CD4-positive, alpha-beta T cell treated with Interleukin-1 beta for 1 hour (primary cell): ENCODE measurements around the gene KAT6B.
A peak's percentile ranks its signal among the peaks of the same experiment; 100 is the strongest.

Source experiments
- DNase-seq, 2 donors: peaks; one replicate each; pipeline ENCODE4 v3.0.0-alpha.2; 2020 to 2022

Gene KAT6B

DNA sequence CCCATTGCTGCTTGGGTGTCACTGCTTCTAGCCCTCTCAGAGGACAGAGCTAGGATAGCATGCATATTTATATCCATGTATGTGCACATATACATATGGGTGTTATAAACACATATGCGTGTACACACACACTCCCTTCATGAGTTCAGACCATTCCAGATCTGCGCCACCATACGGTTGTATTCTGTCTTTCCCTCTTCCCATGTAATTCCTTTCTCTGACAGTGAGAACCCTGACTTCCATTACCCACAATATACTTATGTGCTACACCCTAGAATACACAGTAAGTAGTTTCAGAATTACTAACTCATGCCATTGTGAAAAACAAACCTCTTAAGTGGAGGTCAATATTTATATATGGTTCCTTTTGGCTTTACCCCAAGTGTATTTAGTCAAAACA lies 168.5 kb downstream of the KAT6B start:
- DNase-seq: no peak

DNA sequence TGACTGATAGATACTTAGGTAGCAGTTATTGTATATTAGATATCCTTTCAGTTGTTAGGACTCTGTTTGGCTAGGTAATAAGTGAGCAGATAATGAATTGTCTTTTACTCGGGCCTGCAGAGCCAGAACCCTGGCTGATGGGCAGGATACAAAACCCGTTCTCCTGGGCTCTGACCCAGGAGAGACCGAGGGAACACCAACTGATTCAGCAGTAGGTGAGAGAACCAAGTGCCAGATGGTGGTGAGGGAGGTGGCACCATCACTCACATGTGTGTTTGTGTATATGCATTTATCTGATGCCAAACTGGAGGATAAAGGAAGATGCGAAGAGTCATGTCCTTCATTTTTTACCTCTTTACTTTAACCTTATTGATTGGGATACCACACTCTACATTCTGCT lies 169.4 kb downstream of the KAT6B start:
- DNase-seq: no peak

DNA sequence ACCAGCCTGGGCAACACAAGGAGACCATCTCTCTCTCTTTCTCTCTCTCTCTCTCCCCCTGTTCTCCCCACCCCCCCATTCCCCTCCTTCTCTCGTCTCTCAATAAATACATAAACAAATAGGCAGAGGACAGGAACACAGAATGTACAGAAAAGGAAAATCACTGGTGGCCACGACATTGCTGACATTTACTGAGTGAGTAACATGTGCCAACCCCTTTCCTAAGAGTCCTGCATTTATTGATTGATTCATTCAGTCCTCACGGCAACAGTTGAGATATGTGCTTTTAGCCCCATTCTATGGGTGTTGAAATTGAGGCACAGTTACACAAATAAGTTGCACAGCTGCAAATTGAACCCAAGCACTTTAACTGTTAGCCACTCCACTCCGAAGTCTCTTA lies 170.8 kb downstream of the KAT6B start:
- no peak for DNase-seq

GRCh38 chr10:75000748-75001321 lies 174.4 kb downstream of the KAT6B start:
- no peak for DNase-seq

DNA sequence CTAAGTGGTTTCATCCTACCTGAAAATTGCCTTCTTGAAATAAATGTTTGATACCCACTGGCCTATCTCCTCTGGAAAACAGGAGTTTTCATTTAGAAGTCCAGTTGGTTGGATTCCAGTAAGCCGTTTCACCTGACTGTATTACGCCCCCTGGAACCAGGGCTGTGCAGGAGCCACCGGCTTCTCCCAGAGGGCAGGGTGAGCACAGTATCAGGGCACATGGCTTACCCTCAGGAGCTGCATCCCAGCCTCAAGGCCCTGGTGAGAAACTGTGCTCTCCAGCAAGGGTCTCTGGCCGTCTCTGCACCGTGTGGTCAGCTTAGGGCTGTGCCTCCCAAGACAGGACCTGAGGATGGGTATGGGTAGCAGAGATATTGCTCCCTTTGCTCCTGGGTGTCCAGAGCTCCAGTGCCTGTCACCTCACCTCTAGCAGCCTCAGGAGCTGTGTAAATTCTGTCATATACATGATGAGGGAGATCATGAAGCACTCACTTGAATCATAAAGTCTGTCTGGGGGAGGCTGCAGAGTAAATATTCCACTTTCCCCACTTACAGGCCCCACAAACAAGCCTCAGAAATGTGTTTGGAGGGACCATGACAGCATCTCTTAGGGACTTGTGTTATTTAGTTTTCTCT lies 175.4 kb downstream of the KAT6B start:
- DNase-seq: no peak

DNA sequence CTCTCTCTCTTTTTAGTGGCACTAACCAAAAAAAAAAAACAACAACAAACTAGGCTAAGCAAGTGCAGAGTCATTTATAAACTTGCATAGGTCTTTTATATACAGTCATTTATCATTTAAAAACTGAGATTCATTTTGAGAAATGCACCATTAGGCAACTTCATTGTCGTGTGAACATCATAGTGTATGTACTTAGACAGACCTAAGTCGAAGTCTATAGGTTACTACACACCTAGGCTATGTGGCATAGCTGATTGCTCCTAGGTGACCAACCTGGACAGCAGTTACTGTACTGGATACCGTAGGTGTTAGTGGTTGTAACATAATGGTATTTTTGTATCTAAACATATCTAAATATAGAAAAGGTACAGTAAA lies 175.9 kb downstream of the KAT6B start:
- DNase-seq: no peak

DNA sequence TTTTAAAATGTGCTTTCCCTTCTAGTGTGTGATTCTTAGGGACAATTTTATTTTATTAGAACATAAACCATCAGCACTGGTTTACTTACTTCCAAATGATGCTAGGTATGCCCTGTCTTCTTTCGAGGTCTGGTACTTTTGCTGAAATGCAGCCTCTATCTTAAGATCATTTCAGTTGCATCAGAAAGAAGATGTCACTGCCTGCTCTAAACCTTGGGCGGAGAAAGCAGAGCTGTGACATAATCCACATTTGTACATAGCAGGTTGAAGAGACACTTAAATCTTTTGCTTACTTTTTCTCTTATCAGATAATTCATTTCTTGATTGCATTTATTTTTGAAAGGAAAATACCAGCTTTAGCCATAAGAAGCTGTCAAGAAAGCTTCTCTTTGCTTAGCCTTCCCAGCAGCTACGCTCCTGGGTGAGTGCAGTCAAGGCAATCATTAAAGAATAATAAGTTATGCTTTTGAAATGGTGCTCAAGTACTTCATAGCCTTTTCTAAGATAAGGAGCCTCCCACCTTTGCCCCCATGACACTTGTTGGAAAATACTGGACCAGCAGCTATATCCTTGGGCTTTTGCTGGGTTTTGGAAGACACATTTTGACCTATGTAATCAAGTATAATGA lies 176.7 kb downstream of the KAT6B start:
- no peak for DNase-seq

- DNase-seq: no peak
Measured at GRCh38 chr10:75003891-75004290, 177.5 kb downstream of the KAT6B start.

GRCh38 chr10:75007646-75008045 lies 181.2 kb downstream of the KAT6B start:
- DNase-seq: no peak

DNA sequence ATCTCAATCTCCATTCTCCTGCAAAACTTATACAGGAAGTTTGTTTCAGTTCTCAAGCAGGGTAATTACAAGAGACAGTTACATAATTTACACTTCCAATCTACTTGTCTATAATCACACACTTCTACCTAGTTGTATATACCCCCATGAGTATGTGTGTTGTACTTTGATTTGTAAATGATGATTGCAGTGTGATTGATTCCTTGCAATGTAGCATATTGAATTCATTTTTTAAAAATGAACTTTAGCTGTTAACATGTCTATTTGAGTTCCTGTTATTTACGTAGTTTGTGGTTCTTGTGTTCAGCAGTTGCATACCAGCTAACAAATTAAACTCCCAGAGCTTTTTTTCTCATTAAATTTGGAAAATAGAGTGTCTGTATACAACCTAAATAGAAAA lies 182.6 kb downstream of the KAT6B start:
- DNase-seq: no peak

GRCh38 chr10:75009426-75009825 lies 183.0 kb downstream of the KAT6B start:
- DNase-seq: no peak

- DNase-seq: no peak
Measured at GRCh38 chr10:75010373-75010772, 184.0 kb downstream of the KAT6B start.

DNA sequence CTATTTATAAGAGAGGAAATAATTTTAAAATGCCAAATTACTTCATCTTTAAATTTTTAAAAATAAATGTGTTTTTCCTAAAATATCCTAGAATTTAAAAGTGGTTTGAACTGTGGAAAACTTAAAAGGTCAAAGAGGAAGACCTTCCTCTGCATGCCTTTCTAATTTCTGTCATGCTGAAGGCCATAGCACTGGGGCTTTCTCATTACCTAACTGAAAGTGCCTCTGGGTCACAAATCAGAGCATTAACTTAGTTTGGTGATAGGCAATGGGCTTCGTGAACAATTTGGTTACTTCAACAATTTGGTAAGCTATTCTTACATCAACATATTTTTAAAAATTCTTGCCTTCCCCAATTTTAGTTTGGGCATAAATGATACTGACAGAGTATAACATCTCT lies 184.8 kb downstream of the KAT6B start:
- no peak for DNase-seq

DNA sequence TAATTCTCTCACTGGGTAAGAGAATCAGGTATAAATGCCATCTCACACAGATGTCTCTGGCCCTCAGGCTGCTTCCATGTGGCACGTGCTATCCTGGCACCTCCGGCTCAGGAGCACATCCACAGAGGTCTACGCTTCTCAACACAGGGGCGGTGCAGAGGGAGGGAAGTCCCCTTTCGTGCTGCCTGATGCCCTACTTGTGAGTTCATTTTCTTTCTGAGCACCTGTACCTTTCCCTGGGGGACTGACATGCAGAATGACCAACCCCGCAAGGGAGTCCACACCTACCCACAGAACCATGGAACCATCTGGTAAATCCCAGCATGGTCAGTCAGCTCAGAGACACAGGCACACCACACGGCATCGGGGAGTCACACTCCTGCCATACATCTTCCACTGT lies 186.1 kb downstream of the KAT6B start:
- no peak for DNase-seq

GRCh38 chr10:75013007-75013406 lies 186.6 kb downstream of the KAT6B start:
- no peak for DNase-seq

DNA sequence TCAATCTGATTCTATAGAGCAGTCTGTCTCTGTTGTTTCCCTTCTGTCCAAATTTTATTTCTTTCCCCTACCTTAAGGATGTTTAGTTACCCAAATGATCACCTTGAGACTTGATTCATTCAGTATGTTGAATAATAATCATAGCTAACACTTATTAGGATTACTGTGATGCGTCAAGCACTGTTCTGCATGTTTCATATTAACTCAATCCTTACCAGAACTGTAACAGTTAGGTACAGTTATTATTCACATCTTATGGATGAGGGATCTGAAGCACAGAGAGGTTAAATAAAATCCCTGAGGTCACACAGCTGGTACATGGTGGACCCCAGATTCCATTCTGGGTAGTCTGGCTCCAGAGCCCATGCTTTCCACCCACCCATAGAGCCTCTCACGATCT lies 187.1 kb downstream of the KAT6B start:
- DNase-seq: no peak

GRCh38 chr10:75014516-75015230 lies 188.3 kb downstream of the KAT6B start:
- peak; percentile 32 to 53 for DNase-seq

GRCh38 chr10:75015442-75015841 lies 189.0 kb downstream of the KAT6B start:
- no peak for DNase-seq

DNA sequence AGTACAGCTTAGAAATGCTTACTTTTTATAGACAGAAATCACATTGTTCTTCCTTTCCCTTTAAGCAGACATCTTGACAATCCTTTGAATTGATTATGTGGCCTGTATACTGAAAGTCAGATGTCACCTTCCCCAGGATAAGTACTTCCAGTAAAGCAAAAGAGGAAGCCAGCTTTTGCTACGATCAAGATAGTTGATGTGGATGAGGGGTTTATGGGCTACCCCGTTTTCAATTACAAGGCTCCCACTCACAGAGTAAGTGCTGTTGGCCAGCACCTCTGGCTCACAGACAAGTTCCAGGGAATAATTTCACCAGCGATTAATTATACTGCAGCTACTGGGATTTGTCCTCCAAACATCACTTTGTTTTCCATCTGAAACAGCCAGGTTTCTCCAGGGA lies 189.9 kb downstream of the KAT6B start:
- DNase-seq: no peak

DNA sequence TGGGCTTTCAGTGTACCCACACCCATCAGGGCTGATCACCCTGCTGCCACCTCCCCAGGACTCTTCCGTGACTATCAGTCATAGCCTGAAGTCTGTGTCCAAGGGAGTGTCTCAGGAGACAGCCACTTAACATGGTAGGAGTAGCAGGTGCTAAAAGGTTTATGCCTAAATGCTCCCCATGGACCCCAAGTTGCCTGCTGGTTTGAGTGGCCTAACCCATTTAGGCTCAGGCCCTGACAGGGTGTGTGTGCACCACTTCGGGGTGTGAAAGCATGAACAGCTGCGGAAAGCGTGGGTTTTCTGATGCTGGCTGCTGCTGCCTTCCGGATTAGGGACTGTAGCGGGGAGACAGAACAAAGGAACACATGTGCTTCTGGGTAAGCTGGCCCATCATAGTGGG lies 191.9 kb downstream of the KAT6B start:
- no peak for DNase-seq

DNA sequence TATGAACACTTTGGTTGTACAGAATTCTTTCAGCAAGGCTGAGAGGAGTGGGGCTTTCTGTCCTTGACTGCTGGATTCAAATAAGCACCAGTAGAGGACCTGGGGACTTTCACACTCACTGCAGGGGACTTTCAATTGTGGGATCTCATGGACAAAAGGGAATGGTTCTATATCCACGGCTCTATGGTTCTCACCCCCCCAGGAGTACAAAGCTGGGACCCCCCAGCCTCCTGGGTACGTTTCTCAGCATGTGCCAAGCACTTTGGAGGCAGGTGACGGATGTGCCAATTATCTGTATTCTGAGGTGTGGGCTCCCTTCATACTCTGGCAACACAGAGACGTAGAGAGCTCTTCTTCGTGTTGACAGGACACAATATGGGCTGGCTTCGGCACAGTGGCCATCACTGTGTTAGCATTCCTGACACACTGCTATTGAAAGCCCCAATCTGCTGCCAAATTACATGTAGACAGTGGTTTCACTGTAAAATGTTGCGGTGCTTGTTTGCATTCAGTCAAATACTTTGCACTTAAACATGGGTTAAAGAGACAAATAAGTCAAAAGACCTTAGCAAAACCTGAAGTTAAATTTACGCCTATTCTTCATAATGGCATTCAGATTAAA lies 192.4 kb downstream of the KAT6B start:
- no peak for DNase-seq

GRCh38 chr10:75019370-75019769 lies 193.0 kb downstream of the KAT6B start:
- peak in 1 of 2 donors; percentile 46 for DNase-seq

- DNase-seq: no peak
Measured at GRCh38 chr10:75020168-75020567, 193.8 kb downstream of the KAT6B start.
